ENCODE measurements around the gene C1orf232. TPM values are rescaled to one million over a fixed set of nuclear protein-coding genes. Genes with fewer than 3 reads are reported as not detected.

Gene C1orf232
- total and polyA plus RNA-seq, 9 of the 15 experiments (the other 6 are each of a cell fraction or from before 2014, with no cell fraction given), result not detected

- no peak for TF ChIP-seq RBM22 (IDR thresholded peaks at IDR 0.05; ENCODE audit: low read depth, low read length, poor library complexity, severe bottlenecking)
- no peak for TF ChIP-seq PBX2 (CRISPR knock-in tag; IDR thresholded peaks at IDR 0.05; ENCODE audit: low read depth)
- peak; percentile 74 for TF ChIP-seq PBX2 (tag; conservative IDR thresholded peaks at IDR 0.05; ENCODE audit: low read depth)
- peak; percentile 93 for TF ChIP-seq ZNF175 (CRISPR knock-in tag; IDR thresholded peaks at IDR 0.05; ENCODE audit: low read depth)
- TF ChIP-seq MXI1 (IDR thresholded peaks at IDR 0.05; ENCODE audit: low read depth, low read length), result no peak
- TF ChIP-seq ZNF121 (CRISPR knock-in tag; conservative IDR thresholded peaks at IDR 0.05), result no peak
- TF ChIP-seq NCOR1 (IDR thresholded peaks at IDR 0.05), result no peak
- no peak for TF ChIP-seq DNMT1 (IDR thresholded peaks at IDR 0.05)
- TF ChIP-seq SMARCB1 (IDR thresholded peaks at IDR 0.05; ENCODE audit: insufficient read length, low read depth), result no peak
- no peak for TF ChIP-seq SRSF9 (IDR thresholded peaks at IDR 0.05; ENCODE audit: borderline replicate concordance, low read depth, low read length)
- TF ChIP-seq ZNF830 (CRISPR knock-in tag; IDR thresholded peaks at IDR 0.05), result no peak
- no peak for TF ChIP-seq ZNF282 (CRISPR knock-in tag; IDR thresholded peaks at IDR 0.05)
- TF ChIP-seq ZNF778 (CRISPR knock-in tag; IDR thresholded peaks at IDR 0.05), result no peak
- TF ChIP-seq EP300 (IDR thresholded peaks at IDR 0.05; ENCODE audit: low read length), result no peak
- no peak for TF ChIP-seq SMARCC2 (IDR thresholded peaks at IDR 0.05; ENCODE audit: low read depth)
- no peak for TF ChIP-seq POLR3A (IDR thresholded peaks at IDR 0.05; ENCODE audit: borderline replicate concordance, extremely low read depth, insufficient read depth, insufficient read length)
- TF ChIP-seq RHOXF2B (CRISPR knock-in tag; conservative IDR thresholded peaks at IDR 0.05), result 0 out of 2 replicates have a peak, but pooled peaks have one; percentile 47
- TF ChIP-seq ZNF561 (CRISPR knock-in tag; conservative IDR thresholded peaks at IDR 0.05), result no peak
- TF ChIP-seq ZKSCAN8 (CRISPR knock-in tag; IDR thresholded peaks at IDR 0.05), result no peak; the same call in 1 of the 2 replicates
- no peak for TF ChIP-seq ARID2 (IDR thresholded peaks at IDR 0.05)
- no peak for TF ChIP-seq ASH1L (IDR thresholded peaks at IDR 0.05; ENCODE audit: borderline replicate concordance, low read depth, partially characterized antibody)
- TF ChIP-seq TFE3 (CRISPR knock-in tag; IDR thresholded peaks at IDR 0.05), result no peak
- TF ChIP-seq ZFP36 (IDR thresholded peaks at IDR 0.05; ENCODE audit: low read depth, low read length, partially characterized antibody), result no peak
- TF ChIP-seq KLF6 (CRISPR knock-in tag; IDR thresholded peaks at IDR 0.05; ENCODE audit: borderline replicate concordance), result peak; percentile 73; the same call in 1 of the 2 replicates
- TF ChIP-seq POLR2G (IDR thresholded peaks at IDR 0.05; ENCODE audit: low read depth, low read length), result no peak
- TF ChIP-seq ZC3H4 (CRISPR knock-in tag; IDR thresholded peaks at IDR 0.05; ENCODE audit: borderline replicate concordance), result no peak
Measured at GRCh38 chr1:26124418-26125331, 44.1 kb downstream of the C1orf232 start (continued).
